Fibroblast of pulmonary artery (primary cell): ENCODE measurements around the gene SNRPD2.
"Not testable (repeated sequence)": the region's sequence is repeated elsewhere in the genome, so short reads cannot be mapped to it uniquely, and the experiment has no call there.

Experiments
- DNase-seq: peaks from one replicate; pipeline ENCODE4 v3.0.0-alpha.2; 2010; ENCODE audit warnings: low read depth
- H3K4me3 ChIP-seq: replicated peaks from 2 replicates; pipeline ENCODE4 v1.5.1; 2011; ENCODE audit warnings: low read depth, mild to moderate bottlenecking, control low read depth, low read length, moderate library complexity
- CTCF ChIP-seq: IDR thresholded peaks from 2 replicates; pipeline ENCODE4 v1.5.1; 2011; ENCODE audit warnings: mild to moderate bottlenecking, control low read depth, low read length, inconsistent platforms; ENCODE audit errors: missing control alignments

SNRPD2 gene

GRCh38 chr19:45691516-45692186 is at the start of gene SNRPD2:
Gene SNRPD2, minus strand, starts transcription at chr19:45691953. Its CDS starts 65 bp downstream, at chr19:45691888.
- H3K4me3 ChIP-seq: peak within 1 kb of the TSS; percentile 96
- DNase-seq: peak; percentile 97
- TF ChIP-seq CTCF: no peak

- TF ChIP-seq CTCF: no peak
These were observed 48.0 kb upstream of the SNRPD2 start for GRCh38 chr19:45739498-45740439.

GRCh38 chr19:45733160-45733810 is 41.5 kb upstream of the SNRPD2 start, which contains the start of gene MEIOSIN:
Gene MEIOSIN, plus strand, starts transcription at chr19:45733439. Its CDS starts 1,938 bp downstream, at chr19:45735377.
- TF ChIP-seq CTCF: no peak
- H3K4me3 ChIP-seq: no peak within 1 kb of the TSS
- no peak for DNase-seq

More at GRCh38 chr19:45739498-45740439, 48.0 kb upstream of the SNRPD2 start:
- no peak overlapping the region for H3K4me3 ChIP-seq
- no peak for DNase-seq

- peak; percentile 2 for TF ChIP-seq CTCF
- DNase-seq: peak; percentile 99
- H3K4me3 ChIP-seq: peak within 1 kb of the TSS; percentile 97
These were observed 38.9 kb upstream of the SNRPD2 start, which contains the start of gene FBXO46 for GRCh38 chr19:45730368-45731288. Gene FBXO46, minus strand, starts transcription at chr19:45730896. Its CDS starts 17,401 bp downstream, at chr19:45713495.

GRCh38 chr19:45729800-45730290 is 38.1 kb upstream of the SNRPD2 start:
- no peak for DNase-seq
- TF ChIP-seq CTCF: no peak
- peak overlapping the region; percentile 97 for H3K4me3 ChIP-seq

GRCh38 chr19:45728683-45729082 is 36.9 kb upstream of the SNRPD2 start:
- H3K4me3 ChIP-seq, DNase-seq: not testable (repeated sequence)

GRCh38 chr19:45720065-45720464 is 28.3 kb upstream of the SNRPD2 start:
- H3K4me3 ChIP-seq, DNase-seq: not testable (repeated sequence)
